Measurements from ENCODE around the gene ESR2. TPM values are rescaled to one million over a fixed set of nuclear protein-coding genes. Genes with fewer than 3 reads are reported as not detected.
"Not testable (repeated sequence)": the region's sequence is repeated elsewhere in the genome, so short reads cannot be mapped to it uniquely, and the experiment has no call there.

ESR2 gene
- total RNA-seq, 1 donor from 2014 or later, result 0.17 TPM

GRCh38 chr14:64326502-64326901 is 32.3 kb upstream of the ESR2 start:
- Histone ChIP-seq H3K4me3 (ENCODE audit: low read depth, low read length) (no peak overlapping the region), H3K36me3 (ENCODE audit: control insufficient read depth, insufficient read depth, low read length) (no peaks in the 10 kb centered on the region), H3K27me3 (ENCODE audit: control insufficient read depth, insufficient read depth, low read length) (no peaks in the 10 kb centered on the region)
- no peak for DNase-seq (ENCODE audit: low read depth)
- TF ChIP-seq CTCF (IDR thresholded peaks at IDR 0.05; ENCODE audit: insufficient read depth, low read length, poor library complexity, severe bottlenecking), result no peak

- no peak for DNase-seq (ENCODE audit: low read depth)
- H3K4me3 ChIP-seq (ENCODE audit: low read depth, low read length), result no peak overlapping the region
- H3K36me3 ChIP-seq (ENCODE audit: control insufficient read depth, insufficient read depth, low read length), result no peaks in the 10 kb centered on the region
- no peak for TF ChIP-seq CTCF (IDR thresholded peaks at IDR 0.05; ENCODE audit: insufficient read depth, low read length, poor library complexity, severe bottlenecking)
- H3K27me3 ChIP-seq (ENCODE audit: control insufficient read depth, insufficient read depth, low read length), result no peaks in the 10 kb centered on the region
These were observed 30.7 kb upstream of the ESR2 start for GRCh38 chr14:64324895-64325294.

GRCh38 chr14:64324461-64324860 is 30.3 kb upstream of the ESR2 start:
- Histone ChIP-seq H3K4me3 (ENCODE audit: low read depth, low read length) (no peak overlapping the region), H3K27me3 (ENCODE audit: control insufficient read depth, insufficient read depth, low read length) (no peaks in the 10 kb centered on the region), H3K36me3 (ENCODE audit: control insufficient read depth, insufficient read depth, low read length) (no peaks in the 10 kb centered on the region)
- no peak for DNase-seq (ENCODE audit: low read depth)
- TF ChIP-seq CTCF (IDR thresholded peaks at IDR 0.05; ENCODE audit: insufficient read depth, low read length, poor library complexity, severe bottlenecking), result no peak

GRCh38 chr14:64320362-64320761 is 26.2 kb upstream of the ESR2 start:
- H3K27me3 ChIP-seq (ENCODE audit: control insufficient read depth, insufficient read depth, low read length); H3K4me3 ChIP-seq (ENCODE audit: low read depth, low read length); DNase-seq (ENCODE audit: low read depth); H3K36me3 ChIP-seq (ENCODE audit: control insufficient read depth, insufficient read depth, low read length): not testable (repeated sequence)

GRCh38 chr14:64318695-64319094 is 24.5 kb upstream of the ESR2 start:
- not testable (repeated sequence) for H3K4me3 ChIP-seq (ENCODE audit: low read depth, low read length); H3K27me3 ChIP-seq (ENCODE audit: control insufficient read depth, insufficient read depth, low read length); DNase-seq (ENCODE audit: low read depth); H3K36me3 ChIP-seq (ENCODE audit: control insufficient read depth, insufficient read depth, low read length)

GRCh38 chr14:64303471-64303917 is 9.3 kb upstream of the ESR2 start:
- no peaks in the 10 kb centered on the region for H3K36me3 ChIP-seq (ENCODE audit: control insufficient read depth, insufficient read depth, low read length)
- no peaks in the 10 kb centered on the region for H3K27me3 ChIP-seq (ENCODE audit: control insufficient read depth, insufficient read depth, low read length)
- H3K4me3 ChIP-seq (ENCODE audit: low read depth, low read length), result no peak overlapping the region
- no peak for DNase-seq (ENCODE audit: low read depth)
- peak; percentile 67 for TF ChIP-seq CTCF (IDR thresholded peaks at IDR 0.05; ENCODE audit: insufficient read depth, low read length, poor library complexity, severe bottlenecking)

GRCh38 chr14:64298773-64299172 is 4.6 kb upstream of the ESR2 start:
- TF ChIP-seq CTCF (IDR thresholded peaks at IDR 0.05; ENCODE audit: insufficient read depth, low read length, poor library complexity, severe bottlenecking), result no peak
- no peak for DNase-seq (ENCODE audit: low read depth)

More at GRCh38 chr14:64298773-64299172, 4.6 kb upstream of the ESR2 start:
- no peaks in the 10 kb centered on the region for H3K36me3 ChIP-seq (ENCODE audit: control insufficient read depth, insufficient read depth, low read length)
- H3K27me3 ChIP-seq (ENCODE audit: control insufficient read depth, insufficient read depth, low read length), result peaks cover 7% of the 10 kb centered on the region
- no peak overlapping the region for H3K4me3 ChIP-seq (ENCODE audit: low read depth, low read length)

Measured in kidney epithelial cell (primary cell).